Breast epithelium (tissue), 4 donors: Measurements from ENCODE around the gene RAPGEF1. TPM values are rescaled to one million over a fixed set of nuclear protein-coding genes. Genes with fewer than 3 reads are reported as not detected.

Experiments used
- DNase-seq, 2 donors: peaks; one replicate each; pipeline ENCODE4 v3.0.0-alpha.2; 2019; ENCODE audit warnings: low spot score in 2 of 2
- H3K27ac ChIP-seq, 2 donors: fragments of 200-600 bp; sonication (generic) in 1 of 2; one replicate each; pipeline ENCODE4 v1.5.1; 2016 to 2019; ENCODE audit warnings: mild to moderate bottlenecking in 1 of 2
- H3K27me3 ChIP-seq, 2 donors: fragments of 200-600 bp; sonication (generic) in 1 of 2; one replicate each; pipeline versions ENCODE4 v1.5.1 to v1.6.0; 2017 to 2019; ENCODE audit warnings: control low read depth in 1 of 2, mild to moderate bottlenecking in 1 of 2
- H3K36me3 ChIP-seq: fragments of 200-600 bp; one replicate; pipeline ENCODE4 v1.5.1; 2019
- H3K4me1 ChIP-seq, 2 donors: fragments of 200-600 bp; sonication (generic); one replicate each; pipeline ENCODE4 v1.5.1; 2016 to 2019; ENCODE audit warnings: control low read depth in 1 of 2
- H3K4me3 ChIP-seq, 3 donors: fragments of 200-600 bp; sonication (generic); 1 replicate in 2 of 3; 2 replicates in 1 of 3; pipeline ENCODE4 v1.5.1; 2016 to 2019; ENCODE audit warnings: mild to moderate bottlenecking in 3 of 3, moderate library complexity in 2 of 3
- H3K9me3 ChIP-seq, 2 donors: fragments of 200-600 bp; sonication (generic) in 1 of 2; one replicate each; pipeline ENCODE4 v1.5.1; 2016 to 2019; ENCODE audit warnings: control low read depth in 1 of 2
- POLR2A ChIP-seq: fragments of 450-650 bp; IDR thresholded peaks from one replicate; pipeline ENCODE4 v1.6.1; 2016; ENCODE audit warnings: antibody characterized with exemption, mild to moderate bottlenecking, moderate library complexity
- POLR2AphosphoS5 ChIP-seq, 3 donors: sonication (generic); formaldehyde crosslinking; IDR thresholded peaks; one replicate each; pipeline ENCODE4 v1.6.1; 2017; ENCODE audit warnings: antibody characterized with exemption in 3 of 3
- intact Hi-C: fragments of 100-400 bp; cut with DNase I; formaldehyde crosslinking; loops from one replicate; pipeline ENCODE4 v1.15.1; 2023; ENCODE audit warnings: low total_unique reads
- total RNA-seq, 3 donors: library from RNA; depleted of rRNA; stranded (reverse); fragments of >200 nt; gene quantifications; one replicate each; pipeline ENCODE4 v1.1.0, GENCODE V29; 2016
- TF ChIP-seq, protein P1 (sequence below), 3 donors: fragments of 450-650 bp; IDR thresholded peaks; one replicate each; pipeline ENCODE4 v1.5.1; 2016 to 2017; ENCODE audit warnings: antibody characterized with exemption in 3 of 3, mild to moderate bottlenecking in 3 of 3, moderate library complexity in 3 of 3

RAPGEF1 gene
- total RNA-seq, 3 donors from 2014 or later = 35.3 to 38.0 (median 37.3) TPM

DNA sequence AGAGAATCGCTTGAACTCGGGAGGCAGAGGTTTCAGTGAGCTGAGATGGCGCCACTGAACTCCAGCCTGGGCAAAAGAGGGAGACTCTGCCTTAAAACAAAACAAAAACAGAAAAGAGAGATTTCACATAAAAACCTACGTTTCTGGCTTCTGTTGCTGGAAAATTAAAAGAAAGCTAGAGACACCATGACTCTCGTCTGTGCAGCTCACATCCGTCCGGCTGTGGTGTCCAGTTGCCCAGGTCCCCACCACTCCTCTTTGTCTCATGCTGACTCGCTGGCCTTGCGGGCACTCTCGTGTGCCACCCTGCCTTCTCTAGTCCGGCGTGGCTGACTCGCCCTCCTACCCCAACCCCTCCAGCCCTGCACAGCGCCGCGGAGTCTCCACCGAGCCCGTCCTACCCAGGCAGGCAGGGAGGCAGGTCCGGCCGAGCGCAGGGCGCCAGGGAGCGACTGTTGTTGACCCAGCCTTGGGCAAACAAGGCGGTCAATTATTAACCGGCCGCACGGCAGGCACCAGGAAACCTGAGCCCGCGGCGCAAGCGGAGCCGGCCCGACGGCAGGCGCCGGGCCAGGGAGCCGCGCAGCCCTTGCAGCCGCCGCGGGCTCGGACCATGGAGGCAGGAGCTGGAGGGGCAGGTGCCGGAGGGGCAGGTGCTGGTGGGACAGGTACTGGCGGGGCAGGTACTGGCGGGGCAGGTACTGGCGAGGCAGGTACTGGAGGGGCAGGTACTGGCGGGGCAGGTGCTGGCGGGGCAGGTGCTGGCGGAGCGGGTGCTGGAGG, 194.7 kb downstream of the RAPGEF1 start, which contains the start of gene PRRT1B:
PRRT1B (plus strand) TSS at position 521 of the 783 bp plus-strand sequence; CDS start at position 614, 93 bp downstream.
- Histone ChIP-seq H3K27me3 (peaks cover 12 to 20% of the 10 kb centered on the region in 2 donors), H3K36me3 (no peaks in the 10 kb centered on the region)

DNA sequence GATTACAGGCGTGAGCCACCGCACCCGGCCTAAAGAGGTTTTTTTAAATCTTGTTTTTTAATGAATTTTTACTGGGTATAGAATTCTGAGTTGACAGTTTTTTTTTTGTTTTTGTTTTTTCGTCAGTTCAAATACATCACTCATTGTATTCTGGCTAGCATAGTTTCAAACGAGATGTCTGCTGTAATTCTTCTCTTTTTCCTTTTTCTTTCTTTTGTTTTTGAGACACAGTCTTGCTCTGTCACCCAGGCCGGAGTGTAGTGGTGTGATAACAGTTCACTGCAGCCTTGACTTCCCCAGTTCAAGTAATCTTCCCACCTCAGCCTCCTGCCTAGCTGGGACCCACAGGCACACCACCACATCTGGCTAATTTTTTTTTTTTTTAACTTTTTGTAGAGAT, 196.7 kb downstream of the RAPGEF1 start:
- Histone ChIP-seq H3K4me1 (peaks cover 0 to 7% of the 10 kb centered on the region in 2 donors), H3K9me3 (peaks cover 20 to 23% of the 10 kb centered on the region in 2 donors), H3K4me3 (no peak overlapping the region), H3K27ac (no peak overlapping the region), H3K27me3 (peaks cover 12 to 20% of the 10 kb centered on the region in 2 donors), H3K36me3 (no peaks in the 10 kb centered on the region)
- intact Hi-C loops = no loop called here
- no peak for DNase-seq
- TF ChIP-seq, protein P1, sequence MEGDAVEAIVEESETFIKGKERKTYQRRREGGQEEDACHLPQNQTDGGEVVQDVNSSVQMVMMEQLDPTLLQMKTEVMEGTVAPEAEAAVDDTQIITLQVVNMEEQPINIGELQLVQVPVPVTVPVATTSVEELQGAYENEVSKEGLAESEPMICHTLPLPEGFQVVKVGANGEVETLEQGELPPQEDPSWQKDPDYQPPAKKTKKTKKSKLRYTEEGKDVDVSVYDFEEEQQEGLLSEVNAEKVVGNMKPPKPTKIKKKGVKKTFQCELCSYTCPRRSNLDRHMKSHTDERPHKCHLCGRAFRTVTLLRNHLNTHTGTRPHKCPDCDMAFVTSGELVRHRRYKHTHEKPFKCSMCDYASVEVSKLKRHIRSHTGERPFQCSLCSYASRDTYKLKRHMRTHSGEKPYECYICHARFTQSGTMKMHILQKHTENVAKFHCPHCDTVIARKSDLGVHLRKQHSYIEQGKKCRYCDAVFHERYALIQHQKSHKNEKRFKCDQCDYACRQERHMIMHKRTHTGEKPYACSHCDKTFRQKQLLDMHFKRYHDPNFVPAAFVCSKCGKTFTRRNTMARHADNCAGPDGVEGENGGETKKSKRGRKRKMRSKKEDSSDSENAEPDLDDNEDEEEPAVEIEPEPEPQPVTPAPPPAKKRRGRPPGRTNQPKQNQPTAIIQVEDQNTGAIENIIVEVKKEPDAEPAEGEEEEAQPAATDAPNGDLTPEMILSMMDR (IDR thresholded peaks at IDR 0.05) = no peak
- TF ChIP-seq POLR2AphosphoS5 (IDR thresholded peaks at IDR 0.05) (no peak), POLR2A (no peak)

More for the DNA sequence above, 194.7 kb downstream of the RAPGEF1 start, which contains the start of gene PRRT1B:
- Histone ChIP-seq H3K27ac (no peak within 1 kb of the TSS), H3K9me3 (peaks cover 20 to 23% of the 10 kb centered on the region in 2 donors), H3K4me1 (peaks cover 0 to 7% of the 10 kb centered on the region in 2 donors), H3K4me3 (peak within 1 kb of the TSS in 2 of 3 donors; percentile 35 to 52)
- TF ChIP-seq POLR2AphosphoS5 (IDR thresholded peaks at IDR 0.05) = no peak
- TF ChIP-seq POLR2A = no peak
- TF ChIP-seq, protein P1 (IDR thresholded peaks at IDR 0.05) = no peak
- peak in 1 of 2 donors; percentile 83 for DNase-seq
- intact Hi-C loops = no loop called here

DNA sequence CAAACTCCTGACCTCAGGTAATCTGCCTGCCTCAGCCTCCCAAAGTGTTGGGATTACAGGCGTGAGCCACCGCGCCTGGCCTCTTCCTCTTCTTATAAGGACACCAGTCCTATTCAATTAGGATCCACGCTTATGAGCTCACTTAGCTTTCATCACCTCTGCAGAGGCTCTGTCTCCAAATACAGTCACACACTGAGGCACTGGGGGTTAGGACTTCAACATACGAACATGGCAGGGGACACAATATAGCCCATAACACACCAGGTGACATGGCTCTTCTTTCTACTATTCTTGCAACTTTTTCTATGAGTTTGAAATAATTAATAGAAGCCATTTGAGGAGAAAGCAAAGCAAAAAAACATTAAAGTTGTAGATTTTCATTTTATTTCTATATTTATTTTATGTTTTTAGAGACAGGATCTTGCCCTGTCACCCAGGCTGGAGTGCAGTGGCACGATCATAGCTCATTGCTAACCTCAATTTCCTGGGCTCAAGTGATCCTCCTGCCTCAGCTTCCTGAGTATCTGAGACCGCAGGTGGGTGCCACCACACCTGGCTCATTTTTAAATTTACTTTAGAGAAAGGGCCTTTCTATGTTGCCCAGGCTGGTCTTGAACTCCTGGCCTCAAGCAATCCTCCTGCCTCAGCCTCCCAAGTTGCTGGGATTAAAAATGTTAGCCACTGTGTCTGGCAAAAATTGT, 200.5 kb downstream of the RAPGEF1 start:
- TF ChIP-seq POLR2A = no peak
- no peak for TF ChIP-seq POLR2AphosphoS5 (IDR thresholded peaks at IDR 0.05)
- TF ChIP-seq, protein P1 (IDR thresholded peaks at IDR 0.05) = no peak
- Histone ChIP-seq H3K9me3 (peaks cover 19 to 23% of the 10 kb centered on the region in 2 donors), H3K4me1 (no peaks in the 10 kb centered on the region), H3K4me3 (no peak overlapping the region), H3K27ac (no peak overlapping the region), H3K36me3 (no peaks in the 10 kb centered on the region), H3K27me3 (no peaks in the 10 kb centered on the region)
- intact Hi-C loops = no loop called here
- no peak for DNase-seq

DNA sequence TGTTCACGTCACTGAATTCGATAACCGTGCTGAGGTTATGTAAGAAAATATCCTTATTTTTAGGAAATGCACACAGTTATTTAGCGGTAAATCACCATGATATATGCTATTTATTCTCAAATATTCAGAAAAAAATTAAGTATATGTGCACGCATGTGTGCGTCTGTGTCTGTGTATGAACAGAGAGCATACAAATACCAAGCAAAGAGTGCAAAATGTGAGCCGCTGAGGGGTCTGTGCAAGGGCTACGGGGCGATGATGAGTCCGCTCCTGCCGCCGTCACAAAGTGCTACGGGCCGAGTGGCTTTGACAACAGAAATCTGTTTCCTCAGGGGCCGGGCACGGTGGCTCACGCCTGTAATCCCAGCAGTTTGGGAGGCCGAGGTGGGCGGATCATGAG, 201.9 kb downstream of the RAPGEF1 start:
- no peak for TF ChIP-seq POLR2AphosphoS5 (IDR thresholded peaks at IDR 0.05)
- TF ChIP-seq, protein P1 (IDR thresholded peaks at IDR 0.05) = no peak
- no peak for TF ChIP-seq POLR2A
- H3K36me3 ChIP-seq = no peaks in the 10 kb centered on the region
- DNase-seq = no peak
- H3K27me3 ChIP-seq = no peaks in the 10 kb centered on the region
- no peak overlapping the region for H3K4me3 ChIP-seq
- no peak overlapping the region for H3K27ac ChIP-seq
- H3K4me1 ChIP-seq = no peaks in the 10 kb centered on the region
- intact Hi-C loops = no loop called here
- H3K9me3 ChIP-seq = peaks cover 7 to 11% of the 10 kb centered on the region in 2 donors
